ENCODE measurements around the gene MCOLN3. TPM values are rescaled to one million over a fixed set of nuclear protein-coding genes. Genes with fewer than 3 reads are reported as not detected.

The MCOLN3 gene
- total and polyA plus RNA-seq, 9 of the 15 experiments (the other 6 are each of a cell fraction or from before 2014, with no cell fraction given), result 0.04 to 0.05 TPM; not detected in 7

DNA sequence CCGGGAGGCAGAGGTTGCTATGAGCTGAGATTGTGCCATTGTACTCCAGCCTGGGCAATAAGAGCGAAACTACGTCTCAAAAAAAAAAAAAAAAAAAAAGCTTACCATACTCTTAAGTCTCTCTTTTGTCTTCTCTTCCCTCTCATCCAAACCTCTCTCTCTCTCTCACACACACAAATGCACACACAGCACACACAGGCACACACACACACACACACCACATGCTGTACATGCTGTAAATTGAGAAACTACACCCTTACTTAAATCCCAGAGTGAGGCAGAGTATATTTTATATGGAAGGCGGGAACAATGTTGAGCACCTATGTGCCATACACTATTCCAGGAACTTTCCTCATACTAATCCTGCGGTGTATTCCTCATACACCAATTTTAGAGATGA lies 6.5 kb downstream of the MCOLN3 start:
- H3K9me1 ChIP-seq (ENCODE audit: control insufficient read depth, insufficient read depth, low read length), result no peaks in the 10 kb centered on the region
- BruUV-seq (replicated peaks), result no TSS peak
- CTCF ChIA-PET (ENCODE audit: low intra/inter-chr PET ratio), result no interaction called here
- WGBS (ENCODE audit: insufficient coverage, low coverage, missing lambda C conversion rate), result 0% methylated on average over 3 of the region's 5 CpGs
- intact Hi-C loops (cut with micrococcal nuclease), result no loop called here
- no peaks in the 10 kb centered on the region for H3K36me3 ChIP-seq (ENCODE audit: control insufficient read depth, insufficient read depth, low read length)
- H3K4me1 ChIP-seq (replicated peaks in 1 of 2; ENCODE audit: control insufficient read depth in 2 of 2, insufficient read depth in 2 of 2, low read length in 2 of 2), result no peaks in the 10 kb centered on the region
- H3K4me2 ChIP-seq (ENCODE audit: insufficient read depth, low read length), result no peak overlapping the region
- H3K9ac ChIP-seq (ENCODE audit: insufficient read depth in 1 of 2, low read depth in 2 of 2, low read length in 2 of 2), result no peak overlapping the region
- peaks cover 3 to 7% of the 10 kb centered on the region in 2 experiments; a peak in 3 of 5 replicates for H3K27me3 ChIP-seq (ENCODE audit: control insufficient read depth in 2 of 2, insufficient read depth in 2 of 2, low read length in 2 of 2)
- in situ Hi-C loops (cut with MboI), result no loop called here
- DNase-seq (ENCODE audit: extremely low read depth in 1 of 4, low spot score in 3 of 4) (no peak), ATAC-seq (no peak), FAIRE-seq (no peak)
- H3K27ac ChIP-seq (ENCODE audit: extremely low read depth, low read depth, low read length), result no peak overlapping the region
- TF ChIP-seq THRAP3 (IDR thresholded peaks at IDR 0.05; ENCODE audit: borderline replicate concordance) (no peak), SMC3 (conservative IDR thresholded peaks at IDR 0.05; ENCODE audit: insufficient read depth, low read depth, low read length) (no peak), HNRNPUL1 (IDR thresholded peaks at IDR 0.05; ENCODE audit: low read length) (no peak), YBX1 (IDR thresholded peaks at IDR 0.05) (no peak), TAF15 (IDR thresholded peaks at IDR 0.05; ENCODE audit: low read depth, low read length) (no peak), RBM34 (IDR thresholded peaks at IDR 0.05; ENCODE audit: borderline replicate concordance, insufficient read depth, low read length) (no peak), DACH1 (IDR thresholded peaks at IDR 0.05; ENCODE audit: partially characterized antibody) (no peak), TRIM28 (IDR thresholded peaks at IDR 0.05) (no peak)
- TF ChIP-seq, protein P1, sequence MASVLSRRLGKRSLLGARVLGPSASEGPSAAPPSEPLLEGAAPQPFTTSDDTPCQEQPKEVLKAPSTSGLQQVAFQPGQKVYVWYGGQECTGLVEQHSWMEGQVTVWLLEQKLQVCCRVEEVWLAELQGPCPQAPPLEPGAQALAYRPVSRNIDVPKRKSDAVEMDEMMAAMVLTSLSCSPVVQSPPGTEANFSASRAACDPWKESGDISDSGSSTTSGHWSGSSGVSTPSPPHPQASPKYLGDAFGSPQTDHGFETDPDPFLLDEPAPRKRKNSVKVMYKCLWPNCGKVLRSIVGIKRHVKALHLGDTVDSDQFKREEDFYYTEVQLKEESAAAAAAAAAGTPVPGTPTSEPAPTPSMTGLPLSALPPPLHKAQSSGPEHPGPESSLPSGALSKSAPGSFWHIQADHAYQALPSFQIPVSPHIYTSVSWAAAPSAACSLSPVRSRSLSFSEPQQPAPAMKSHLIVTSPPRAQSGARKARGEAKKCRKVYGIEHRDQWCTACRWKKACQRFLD (CRISPR knock-in tag; IDR thresholded peaks at IDR 0.05), result no peak
- TF ChIP-seq, protein P2, sequence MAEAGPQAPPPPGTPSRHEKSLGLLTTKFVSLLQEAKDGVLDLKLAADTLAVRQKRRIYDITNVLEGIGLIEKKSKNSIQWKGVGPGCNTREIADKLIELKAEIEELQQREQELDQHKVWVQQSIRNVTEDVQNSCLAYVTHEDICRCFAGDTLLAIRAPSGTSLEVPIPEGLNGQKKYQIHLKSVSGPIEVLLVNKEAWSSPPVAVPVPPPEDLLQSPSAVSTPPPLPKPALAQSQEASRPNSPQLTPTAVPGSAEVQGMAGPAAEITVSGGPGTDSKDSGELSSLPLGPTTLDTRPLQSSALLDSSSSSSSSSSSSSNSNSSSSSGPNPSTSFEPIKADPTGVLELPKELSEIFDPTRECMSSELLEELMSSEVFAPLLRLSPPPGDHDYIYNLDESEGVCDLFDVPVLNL (CRISPR knock-in tag; IDR thresholded peaks at IDR 0.05; ENCODE audit: low read depth), result no peak
- no peak overlapping the region for H2AFZ ChIP-seq (ENCODE audit: low read depth, low read length)
- H3K9me3 ChIP-seq (replicated peaks; ENCODE audit: control insufficient read depth, insufficient read depth, low read depth, low read length), result no peaks in the 10 kb centered on the region
- no peaks in the 10 kb centered on the region for H3K79me2 ChIP-seq (ENCODE audit: control insufficient read depth, insufficient read depth, low read length)
- no peak overlapping the region for H3K4me3 ChIP-seq
- POLR2A ChIA-PET, result no interaction called here
- H4K20me1 ChIP-seq (replicated peaks; ENCODE audit: control insufficient read depth, insufficient read depth, low read length), result no peaks in the 10 kb centered on the region; the same call in 1 of the 2 replicates
